Measurements from ENCODE around the gene RASD1. TPM values are rescaled to one million over a fixed set of nuclear protein-coding genes. Genes with fewer than 3 reads are reported as not detected.
A peak's percentile ranks its signal among the peaks of the same experiment; 100 is the strongest.

RASD1 gene
- total RNA-seq, 1 experiment from 2014 or later, result 0.30 TPM

DNA sequence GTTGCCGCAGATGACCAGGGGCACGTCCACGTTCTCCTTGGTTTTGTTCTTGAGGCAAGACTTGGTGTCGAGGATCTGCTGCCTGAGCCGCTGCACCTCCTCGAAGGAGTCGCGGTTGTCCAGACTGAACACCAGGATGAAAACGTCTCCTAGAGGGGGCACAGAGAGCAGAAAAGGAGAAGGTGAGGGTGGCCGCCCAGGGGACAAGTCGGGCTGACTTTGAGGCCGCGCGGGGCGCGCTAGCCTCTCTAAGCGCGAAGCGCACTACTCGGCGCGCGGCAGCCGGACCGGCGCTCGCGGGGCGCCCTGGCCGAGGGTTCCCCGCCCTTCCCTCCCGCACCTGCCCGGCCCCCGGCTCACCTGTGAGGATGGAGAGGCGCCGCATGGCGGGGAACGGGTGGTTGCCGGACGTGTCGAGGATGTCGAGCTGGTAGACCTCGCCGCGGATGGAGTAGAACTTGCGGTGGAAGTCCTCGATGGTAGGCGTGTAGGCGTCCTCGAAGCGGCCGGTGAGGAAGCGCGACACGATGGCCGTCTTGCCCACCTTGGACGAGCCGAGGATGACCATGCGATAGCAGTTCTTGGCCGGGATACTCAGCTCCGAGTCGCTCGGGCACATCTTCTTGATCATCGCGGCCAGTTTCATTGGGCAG lies 533 bp downstream of the RASD1 start:
- ChIA-PET POLR2A (no interaction called here), RAD21 (ENCODE audit: low non-redundant PET in 1 of 2, low total read pairs in 2 of 2, uncharacterized antibody in 2 of 2, unreplicated experiment in 2 of 2) (interaction anchor here in 1 of 2 experiments (1.5 kb wide), 1 partner anchor 146 kb away, joined by 8 read pairs; no protein-coding TSS in a partner anchor), CTCF (interaction anchor here (1.0 to 2.5 kb wide), 10 partner anchors 9 to 146 kb away, joined by 3 to 31 read pairs (median 10); no protein-coding TSS in a partner anchor)
- TF ChIP-seq ATF3 (IDR thresholded peaks at IDR 0.05) (no peak), SP1 (IDR thresholded peaks at IDR 0.05; ENCODE audit: low read depth) (no peak), EZH2 (IDR thresholded peaks at IDR 0.05) (no peak)
- Histone ChIP-seq H3K9me3 (ENCODE audit: control insufficient read depth in 1 of 2, insufficient read depth in 1 of 2, low read depth in 1 of 2, low read length in 2 of 2) (no peaks in the 10 kb centered on the region), H3K36me3 (ENCODE audit: control insufficient read depth in 1 of 2, insufficient read depth in 2 of 2, low read length in 2 of 2) (peaks cover 0 to 4% of the 10 kb centered on the region in 2 experiments; a peak in 2 of 4 replicates), H3K9ac (ENCODE audit: low read length) (no peak overlapping the region), H2AFZ (ENCODE audit: low read depth, low read length, poor library complexity, severe bottlenecking) (no peak overlapping the region), H3K79me2 (ENCODE audit: insufficient read depth, low read length) (no peaks in the 10 kb centered on the region), H3K27me3 (ENCODE audit: insufficient read depth, low read length) (no peaks in the 10 kb centered on the region), H4K20me1 (ENCODE audit: insufficient read depth) (no peaks in the 10 kb centered on the region), H3K4me2 (ENCODE audit: low read length) (peak overlapping the region; percentile 75), H3K4me1 (ENCODE audit: control insufficient read depth in 1 of 2, insufficient read depth in 2 of 2, low read length in 2 of 2) (peaks cover 0 to 15% of the 10 kb centered on the region in 2 experiments; a peak in 2 of 4 replicates), H3K9me2 (ENCODE audit: insufficient read depth) (no peaks in the 10 kb centered on the region), H3K27ac (ENCODE audit: low read depth, low read length) (no peak overlapping the region), H3K4me3 (replicated peaks in 1 of 2; ENCODE audit: low read depth in 1 of 2, low read length in 2 of 2) (no peak overlapping the region)
- no peak for ATAC-seq
- intact Hi-C loops (cut with micrococcal nuclease), result no loop called here
- no TSS peak for BruUV-seq (replicated peaks)
- DNase-seq (ENCODE audit: low read depth, low spot score), result no peak

DNA sequence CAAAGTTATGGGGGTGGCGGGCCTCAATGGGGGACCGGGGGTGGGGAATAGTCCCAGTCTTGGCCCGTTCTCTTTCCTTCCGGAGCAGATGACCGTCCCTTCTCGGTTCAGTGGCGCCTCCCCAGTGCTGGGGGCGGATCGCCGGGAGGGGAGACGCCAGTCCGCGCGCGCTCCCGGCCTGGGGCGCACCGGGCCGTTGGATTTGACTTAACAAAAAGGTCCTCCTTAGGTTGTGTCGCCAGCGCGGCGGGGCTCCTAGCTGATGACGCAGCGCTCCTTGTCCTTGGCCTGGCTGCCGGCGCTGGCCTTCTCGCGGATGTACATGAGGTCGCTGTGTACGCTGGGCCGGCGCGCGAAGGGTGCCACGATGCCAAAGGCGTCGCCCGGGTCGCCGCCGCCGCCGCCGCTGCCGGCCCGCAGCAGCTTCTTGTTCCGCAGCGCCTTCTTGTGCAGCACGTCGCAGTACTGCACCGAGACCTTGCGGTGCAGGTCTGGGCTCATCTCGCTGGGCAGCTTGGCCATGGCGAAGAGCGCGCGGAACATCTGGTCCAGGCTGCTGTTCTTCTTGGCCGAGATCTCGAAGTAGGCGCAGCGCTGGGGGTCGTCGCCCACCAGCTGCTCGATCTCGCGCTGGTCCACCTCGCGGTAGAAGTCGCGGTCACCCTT lies 1.2 kb downstream of the RASD1 start:
- no peak for ATAC-seq
- peaks cover 0 to 4% of the 10 kb centered on the region in 2 experiments; a peak in 2 of 4 replicates for H3K36me3 ChIP-seq (ENCODE audit: control insufficient read depth in 1 of 2, insufficient read depth in 2 of 2, low read length in 2 of 2)
- no TSS peak for BruUV-seq (replicated peaks)
- ChIA-PET RAD21 (ENCODE audit: low non-redundant PET in 1 of 2, low total read pairs in 2 of 2, uncharacterized antibody in 2 of 2, unreplicated experiment in 2 of 2) (interaction anchor here in 1 of 2 experiments (0.5 kb wide), 1 partner anchor 146 kb away, joined by 3 read pairs; no protein-coding TSS in a partner anchor), CTCF (no interaction called here), POLR2A (no interaction called here)
- no peak for DNase-seq (ENCODE audit: low read depth, low spot score)
- no peaks in the 10 kb centered on the region for H3K79me2 ChIP-seq (ENCODE audit: insufficient read depth, low read length)
- no peak overlapping the region for H3K27ac ChIP-seq (ENCODE audit: low read depth, low read length)
- H2AFZ ChIP-seq (ENCODE audit: low read depth, low read length, poor library complexity, severe bottlenecking), result no peak overlapping the region
- H3K9me3 ChIP-seq (ENCODE audit: control insufficient read depth in 1 of 2, insufficient read depth in 1 of 2, low read depth in 1 of 2, low read length in 2 of 2), result no peaks in the 10 kb centered on the region
- H3K4me1 ChIP-seq (ENCODE audit: control insufficient read depth in 1 of 2, insufficient read depth in 2 of 2, low read length in 2 of 2), result peaks cover 0 to 15% of the 10 kb centered on the region in 2 experiments; a peak in 2 of 4 replicates
- no peak overlapping the region for H3K9ac ChIP-seq (ENCODE audit: low read length)
- TF ChIP-seq, protein P1, sequence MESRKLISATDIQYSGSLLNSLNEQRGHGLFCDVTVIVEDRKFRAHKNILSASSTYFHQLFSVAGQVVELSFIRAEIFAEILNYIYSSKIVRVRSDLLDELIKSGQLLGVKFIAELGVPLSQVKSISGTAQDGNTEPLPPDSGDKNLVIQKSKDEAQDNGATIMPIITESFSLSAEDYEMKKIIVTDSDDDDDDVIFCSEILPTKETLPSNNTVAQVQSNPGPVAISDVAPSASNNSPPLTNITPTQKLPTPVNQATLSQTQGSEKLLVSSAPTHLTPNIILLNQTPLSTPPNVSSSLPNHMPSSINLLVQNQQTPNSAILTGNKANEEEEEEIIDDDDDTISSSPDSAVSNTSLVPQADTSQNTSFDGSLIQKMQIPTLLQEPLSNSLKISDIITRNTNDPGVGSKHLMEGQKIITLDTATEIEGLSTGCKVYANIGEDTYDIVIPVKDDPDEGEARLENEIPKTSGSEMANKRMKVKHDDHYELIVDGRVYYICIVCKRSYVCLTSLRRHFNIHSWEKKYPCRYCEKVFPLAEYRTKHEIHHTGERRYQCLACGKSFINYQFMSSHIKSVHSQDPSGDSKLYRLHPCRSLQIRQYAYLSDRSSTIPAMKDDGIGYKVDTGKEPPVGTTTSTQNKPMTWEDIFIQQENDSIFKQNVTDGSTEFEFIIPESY (IDR thresholded peaks at IDR 0.05; ENCODE audit: extremely low read depth, insufficient replicate concordance, low read length), result no peak
- TF ChIP-seq SRF (IDR thresholded peaks at IDR 0.05; ENCODE audit: low read depth) (no peak), CEBPB (IDR thresholded peaks at IDR 0.05; ENCODE audit: low read depth) (no peak), EZH2 (IDR thresholded peaks at IDR 0.05) (no peak)
- no peaks in the 10 kb centered on the region for H3K9me2 ChIP-seq (ENCODE audit: insufficient read depth)
- no peak overlapping the region for H3K4me3 ChIP-seq (replicated peaks in 1 of 2; ENCODE audit: low read depth in 1 of 2, low read length in 2 of 2)
- no peaks in the 10 kb centered on the region for H4K20me1 ChIP-seq (ENCODE audit: insufficient read depth)
- no peak overlapping the region for H3K4me2 ChIP-seq (ENCODE audit: low read length)
- intact Hi-C loops (cut with micrococcal nuclease), result no loop called here
- no peaks in the 10 kb centered on the region for H3K27me3 ChIP-seq (ENCODE audit: insufficient read depth, low read length)

All from HCT116 (cell line).